Peyer's patch (tissue), 4 donors: ENCODE data around the gene AQP12A. TPM values are rescaled to one million over a fixed set of nuclear protein-coding genes. Genes with fewer than 3 reads are reported as not detected.

ENCODE experiments used
- DNase-seq, 3 donors: peaks; one replicate each; pipeline ENCODE4 v3.0.0-alpha.2; 2017 to 2019
- H3K27ac ChIP-seq, 4 donors: fragments of 200-600 bp; sonication (generic); one replicate each; pipeline ENCODE4 v1.5.1; 2016 to 2019
- H3K27me3 ChIP-seq, 2 donors: fragments of 200-600 bp; sonication (generic); one replicate each; pipeline ENCODE4 v1.5.1; 2019
- H3K36me3 ChIP-seq, 3 donors: fragments of 200-600 bp; sonication (generic); one replicate each; pipeline ENCODE4 v1.5.1; 2016 to 2019
- H3K4me1 ChIP-seq, 4 donors: fragments of 200-600 bp; sonication (generic); one replicate each; pipeline ENCODE4 v1.5.1; 2016 to 2019
- H3K4me3 ChIP-seq, 4 donors: fragments of 200-600 bp; sonication (generic); 1 replicate in 3 of 4; 2 replicates in 1 of 4; pipeline ENCODE4 v1.5.1; 2016 to 2019; ENCODE audit warnings: mild to moderate bottlenecking in 1 of 4
- H3K9me3 ChIP-seq, 4 donors: fragments of 200-600 bp; sonication (generic); one replicate each; pipeline ENCODE4 v1.5.1; 2016 to 2019; ENCODE audit warnings: mild to moderate bottlenecking in 1 of 4
- CTCF ChIP-seq, 6 experiments: fragments of 450-650 bp in 4 of 6; fragments of 200-600 bp in 2 of 6; sonication (generic) in 1 of 6; IDR thresholded peaks; one replicate each; pipeline ENCODE4 v1.5.1; 2017 to 2019; ENCODE audit warnings: antibody characterized with exemption in 6 of 6, mild to moderate bottlenecking in 3 of 6, moderate library complexity in 1 of 6
- POLR2A ChIP-seq, 2 donors: fragments of 450-650 bp; IDR thresholded peaks; one replicate each; pipeline ENCODE4 v1.5.1; 2017; ENCODE audit warnings: antibody characterized with exemption in 2 of 2, mild to moderate bottlenecking in 2 of 2, moderate library complexity in 2 of 2
- total RNA-seq, 4 donors: library from RNA; depleted of rRNA; stranded (reverse); fragments of >200 nt; gene quantifications; one replicate each; pipeline ENCODE4 v1.1.0, GENCODE V29; 2016

Gene AQP12A
- total RNA-seq, 4 donors from 2014 or later: 9.2 TPM; not detected in 3

- TF ChIP-seq POLR2A (IDR thresholded peaks at IDR 0.05) (no peak), CTCF (IDR thresholded peaks at IDR 0.05) (no peak)
Measured at GRCh38 chr2:240716130-240716798, 24.6 kb downstream of the AQP12A start.

GRCh38 chr2:240717181-240717641, 25.5 kb downstream of the AQP12A start:
- Histone ChIP-seq H3K4me1 (no peaks in the 10 kb centered on the region), H3K36me3 (no peaks in the 10 kb centered on the region), H3K27me3 (no peaks in the 10 kb centered on the region), H3K4me3 (no peak overlapping the region), H3K27ac (no peak overlapping the region), H3K9me3 (no peaks in the 10 kb centered on the region)
- TF ChIP-seq CTCF (IDR thresholded peaks at IDR 0.05): no peak
- no peak for TF ChIP-seq POLR2A (IDR thresholded peaks at IDR 0.05)
- DNase-seq: no peak

More at GRCh38 chr2:240716130-240716798, 24.6 kb downstream of the AQP12A start:
- Histone ChIP-seq H3K4me1 (no peaks in the 10 kb centered on the region), H3K9me3 (no peaks in the 10 kb centered on the region), H3K36me3 (no peaks in the 10 kb centered on the region), H3K4me3 (no peak overlapping the region), H3K27me3 (no peaks in the 10 kb centered on the region), H3K27ac (no peak overlapping the region)
- DNase-seq: no peak

- no peaks in the 10 kb centered on the region for H3K36me3 ChIP-seq
- H3K27ac ChIP-seq: no peak overlapping the region
- H3K4me1 ChIP-seq: no peaks in the 10 kb centered on the region
- DNase-seq: no peak
- no peak overlapping the region for H3K4me3 ChIP-seq
- H3K9me3 ChIP-seq: no peaks in the 10 kb centered on the region
- no peaks in the 10 kb centered on the region for H3K27me3 ChIP-seq
- no peak for TF ChIP-seq POLR2A (IDR thresholded peaks at IDR 0.05)
- TF ChIP-seq CTCF (IDR thresholded peaks at IDR 0.05): no peak
Measured at GRCh38 chr2:240717681-240718581, 26.3 kb downstream of the AQP12A start.

GRCh38 chr2:240718896-240719490, 27.3 kb downstream of the AQP12A start:
- H3K36me3 ChIP-seq: no peaks in the 10 kb centered on the region
- TF ChIP-seq CTCF (IDR thresholded peaks at IDR 0.05): no peak
- no peak for TF ChIP-seq POLR2A (IDR thresholded peaks at IDR 0.05)
- H3K4me3 ChIP-seq: no peak overlapping the region
- no peak for DNase-seq
- no peaks in the 10 kb centered on the region for H3K27me3 ChIP-seq
- H3K27ac ChIP-seq: no peak overlapping the region
- H3K4me1 ChIP-seq: no peaks in the 10 kb centered on the region
- no peaks in the 10 kb centered on the region for H3K9me3 ChIP-seq

- TF ChIP-seq POLR2A (IDR thresholded peaks at IDR 0.05): no peak
- TF ChIP-seq CTCF (IDR thresholded peaks at IDR 0.05): no peak
- Histone ChIP-seq H3K27ac (no peak overlapping the region), H3K36me3 (no peaks in the 10 kb centered on the region), H3K9me3 (no peaks in the 10 kb centered on the region), H3K4me1 (no peaks in the 10 kb centered on the region), H3K27me3 (no peaks in the 10 kb centered on the region), H3K4me3 (no peak overlapping the region)
- DNase-seq: no peak
Measured at GRCh38 chr2:240719676-240720545, 28.2 kb downstream of the AQP12A start.
